ENCODE results near the gene ZNG1A.
"Not testable (repeated sequence)": the region's sequence is repeated elsewhere in the genome, so short reads cannot be mapped to it uniquely, and the experiment has no call there.

The ZNG1A gene

GRCh38 chr9:98775-99174, 80.1 kb downstream of the ZNG1A start:
- not testable (repeated sequence) for DNase-seq (ENCODE audit: low spot score)

- not testable (repeated sequence) for DNase-seq (ENCODE audit: low spot score)
Observed at GRCh38 chr9:94992-95391, 83.9 kb downstream of the ZNG1A start.

- DNase-seq (ENCODE audit: low spot score): not testable (repeated sequence)
Observed at GRCh38 chr9:94323-94722, 84.5 kb downstream of the ZNG1A start.

DNA sequence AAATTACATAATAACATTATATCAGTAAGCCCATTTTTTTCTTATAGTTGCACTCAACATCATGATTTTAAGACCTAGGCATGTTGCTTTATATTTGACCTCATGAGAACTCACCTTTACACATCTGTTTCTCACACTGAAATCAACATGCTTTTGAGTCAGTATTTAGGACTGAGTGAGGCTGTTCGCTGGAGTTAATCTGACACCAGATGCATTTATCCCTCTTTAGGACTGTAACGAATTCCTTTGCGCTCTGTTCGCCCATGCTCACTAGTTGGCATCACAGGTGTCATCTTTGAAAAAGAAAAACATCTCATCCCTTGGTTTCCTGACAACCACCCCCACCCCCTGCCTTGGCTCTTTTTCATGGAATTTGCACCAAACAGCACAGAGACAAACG, 84.9 kb downstream of the ZNG1A start:
- DNase-seq (ENCODE audit: low spot score): not testable (repeated sequence)

- not testable (repeated sequence) for DNase-seq (ENCODE audit: low spot score)
Observed at GRCh38 chr9:90851-91250, 88.0 kb downstream of the ZNG1A start.

DNA sequence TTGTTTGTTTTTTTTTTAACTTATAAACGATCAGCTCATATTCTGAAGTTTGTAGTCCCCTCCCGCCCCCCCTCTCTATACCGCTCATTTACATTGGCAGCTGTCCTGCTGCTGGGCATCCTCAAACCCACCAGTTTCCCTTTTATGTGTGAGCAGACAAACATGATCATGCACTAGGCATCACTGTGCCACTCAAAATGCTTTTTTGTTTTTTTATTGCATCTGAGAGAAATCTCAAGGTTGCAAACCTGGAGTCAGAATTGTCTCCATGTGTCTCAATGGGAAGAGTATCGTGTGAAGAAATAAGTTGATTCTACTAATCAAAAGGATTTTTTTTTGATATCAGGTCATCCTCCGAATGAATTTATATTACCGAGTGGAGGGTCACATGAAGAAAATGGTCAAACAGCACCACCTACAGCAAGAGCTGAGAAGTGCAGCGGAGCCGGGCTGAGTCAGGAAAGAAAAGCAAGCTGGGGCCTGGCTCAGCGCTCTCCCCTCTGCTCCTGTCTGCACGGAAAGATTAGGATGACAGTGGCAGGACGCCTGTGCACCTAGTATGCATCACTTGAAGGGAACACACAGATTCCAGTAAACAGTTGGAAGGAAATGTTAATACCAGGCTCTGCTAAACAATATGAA, 90.3 kb downstream of the ZNG1A start:
- DNase-seq (ENCODE audit: low spot score): not testable (repeated sequence)

GRCh38 chr9:87860-88259, 91.0 kb downstream of the ZNG1A start:
- not testable (repeated sequence) for DNase-seq (ENCODE audit: low spot score)

DNA sequence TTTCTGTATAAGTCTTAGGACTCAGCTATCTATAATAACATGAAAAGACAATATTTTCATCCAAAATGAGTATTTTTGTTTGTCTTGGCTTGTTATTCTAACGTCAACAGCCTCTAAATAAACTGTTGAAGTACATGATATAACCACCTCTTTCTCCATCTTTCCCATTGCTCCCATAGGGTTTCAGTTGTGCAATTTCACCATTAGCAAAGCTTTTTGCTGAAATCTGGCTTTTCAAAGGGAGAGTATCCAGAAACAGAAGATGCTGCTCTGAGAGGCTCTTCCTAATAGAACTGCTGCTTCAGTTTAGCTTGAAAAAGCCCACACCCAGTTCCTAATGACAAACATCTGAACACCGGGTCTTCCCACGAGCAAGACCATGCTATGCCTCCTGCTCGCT, 91.8 kb downstream of the ZNG1A start:
- not testable (repeated sequence) for DNase-seq (ENCODE audit: low spot score)

DNA sequence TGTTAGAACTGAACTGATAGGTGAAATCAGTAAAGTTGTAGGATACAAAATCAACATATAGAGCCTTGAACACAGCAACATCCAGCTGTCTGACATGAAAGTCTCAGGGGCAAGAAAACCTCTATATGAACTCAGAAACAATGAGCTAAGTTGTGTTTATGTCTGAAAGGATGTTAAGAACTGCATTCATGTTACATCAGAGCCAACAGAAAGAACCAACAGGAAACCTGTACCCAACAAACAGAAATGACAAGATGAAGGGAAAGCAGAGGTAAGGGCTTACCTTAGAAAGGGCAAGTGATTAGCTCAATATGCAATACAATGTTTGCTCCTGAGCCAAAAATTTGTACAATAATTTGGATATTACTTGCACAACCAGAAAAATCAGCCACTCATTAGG, 92.2 kb downstream of the ZNG1A start:
- DNase-seq (ENCODE audit: low spot score): not testable (repeated sequence)

GRCh38 chr9:82932-83689, 95.7 kb downstream of the ZNG1A start:
- not testable (repeated sequence) for DNase-seq (ENCODE audit: low spot score)

GRCh38 chr9:78333-78732, 100.5 kb downstream of the ZNG1A start:
- not testable (repeated sequence) for DNase-seq (ENCODE audit: low spot score)

- not testable (repeated sequence) for DNase-seq (ENCODE audit: low spot score)
Observed at GRCh38 chr9:76389-76788, 102.5 kb downstream of the ZNG1A start.

DNA sequence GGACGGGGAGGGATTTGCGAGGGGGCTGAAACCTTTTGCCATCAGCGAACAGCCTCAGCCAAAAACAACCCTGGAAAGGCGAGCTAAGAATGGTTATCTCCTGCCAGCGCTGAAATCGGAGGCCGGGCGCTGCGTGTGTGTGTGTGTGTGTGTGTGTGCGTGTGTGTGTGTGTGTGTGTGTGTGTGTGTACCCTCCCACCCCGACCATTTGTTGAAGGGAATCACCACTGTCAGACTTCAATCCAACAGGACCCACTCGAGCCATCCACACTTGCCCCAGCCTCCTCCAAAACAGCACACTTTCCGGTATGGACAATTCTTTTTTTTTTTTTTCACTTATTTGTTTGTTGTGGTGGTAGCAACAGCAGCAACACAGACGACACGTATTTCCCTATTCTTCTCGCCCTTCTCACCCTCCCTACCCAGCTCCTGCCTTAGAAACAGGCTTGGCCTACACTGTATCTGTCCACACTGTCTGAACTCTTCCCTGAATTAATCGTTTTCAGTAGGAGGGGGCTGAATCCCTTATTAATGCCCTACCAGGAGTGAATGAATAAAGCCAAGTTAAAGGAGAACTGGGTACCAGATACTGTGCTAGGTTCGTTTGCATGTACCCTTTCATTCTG, 104.8 kb downstream of the ZNG1A start:
- not testable (repeated sequence) for DNase-seq (ENCODE audit: low spot score)

GRCh38 chr9:73076-73899, 105.6 kb downstream of the ZNG1A start:
- not testable (repeated sequence) for DNase-seq (ENCODE audit: low spot score)
